DND-41 (cell line): Measurements from ENCODE around the gene BOD1.

Experiments
- ATAC-seq: fragments of 200-7000 bp; cut with Tn5 transposase; 3 replicates; pipeline ENCODE4 v1.9.1; 2021; ENCODE audit warnings: low read depth; ENCODE audit not compliant: insufficient read depth
- DNase-seq: peaks from one replicate; pipeline ENCODE4 v3.0.0-alpha.2; 2020
- H2AFZ ChIP-seq: 2 replicates; pipeline ENCODE4 v1.6.0; 2012; ENCODE audit warnings: low read depth, low read length
- H3K27ac ChIP-seq: 2 replicates; pipeline ENCODE4 v1.5.1; 2012; ENCODE audit warnings: low read length, inconsistent platforms
- H3K27me3 ChIP-seq: fragments of 200-600 bp; sonication (generic); 2 replicates; pipeline ENCODE4 v1.6.0; 2012; ENCODE audit warnings: low read length, mild to moderate bottlenecking, inconsistent platforms; ENCODE audit not compliant: insufficient read depth, poor library complexity
- H3K36me3 ChIP-seq: 2 replicates; pipeline ENCODE4 v1.5.1; 2012; ENCODE audit warnings: low read length, inconsistent platforms; ENCODE audit not compliant: insufficient read depth
- H3K4me1 ChIP-seq: 2 replicates; pipeline ENCODE4 v1.5.1; 2012; ENCODE audit warnings: mild to moderate bottlenecking, low read length; ENCODE audit not compliant: insufficient read depth
- H3K4me2 ChIP-seq: 2 replicates; pipeline ENCODE4 v1.6.0; 2012; ENCODE audit warnings: mild to moderate bottlenecking, moderate library complexity, low read length, inconsistent platforms; ENCODE audit not compliant: insufficient read depth
- H3K4me3 ChIP-seq, 2 experiments: fragments of 200-600 bp in 1 of 2; shearing (Covaris generic) in 1 of 2; 2 replicates each; pipeline ENCODE4 v1.5.1; 2012 to 2016; ENCODE audit warnings: inconsistent platforms in 2 of 2, low read length in 2 of 2, mild to moderate bottlenecking in 2 of 2, low read depth in 1 of 2, moderate library complexity in 1 of 2
- H3K79me2 ChIP-seq: 2 replicates; pipeline ENCODE4 v1.6.0; 2012; ENCODE audit warnings: low read length, inconsistent platforms; ENCODE audit not compliant: insufficient read depth
- H3K9ac ChIP-seq: 2 replicates; pipeline ENCODE4 v1.6.0; 2012; ENCODE audit warnings: low read depth, mild to moderate bottlenecking, inconsistent platforms, low read length, moderate library complexity
- H3K9me3 ChIP-seq: 2 replicates; pipeline ENCODE4 v1.5.1; 2012; ENCODE audit warnings: low read length, moderate library complexity, mild to moderate bottlenecking, inconsistent platforms; ENCODE audit not compliant: insufficient read depth, severe bottlenecking
- H4K20me1 ChIP-seq: 2 replicates; pipeline ENCODE4 v1.6.0; 2012; ENCODE audit warnings: low read length; ENCODE audit not compliant: insufficient read depth
- CTCF ChIP-seq: IDR thresholded peaks from 2 replicates; pipeline ENCODE4 v1.5.1; 2012; ENCODE audit warnings: borderline replicate concordance, low read length, moderate library complexity, mild to moderate bottlenecking; ENCODE audit not compliant: poor library complexity, severe bottlenecking; ENCODE audit errors: extremely low read depth
- EZH2 ChIP-seq: IDR thresholded peaks from 3 replicates; pipeline ENCODE4 v1.6.1; 2012; ENCODE audit warnings: borderline replicate concordance, low read depth, mild to moderate bottlenecking, moderate library complexity, low read length, inconsistent platforms; ENCODE audit not compliant: severe bottlenecking

BOD1 gene

GRCh38 chr5:173618927-173619519 lies 2.6 kb upstream of the BOD1 start:
- peaks cover 26% of the 10 kb centered on the region for H3K4me1 ChIP-seq
- ATAC-seq: no peak
- H3K9ac ChIP-seq: no peak overlapping the region
- H3K9me3 ChIP-seq: no peaks in the 10 kb centered on the region
- no peak overlapping the region for H3K27ac ChIP-seq
- H3K79me2 ChIP-seq: peaks cover 23% of the 10 kb centered on the region
- DNase-seq: no peak
- H3K27me3 ChIP-seq: peaks cover 3% of the 10 kb centered on the region
- peaks cover 19% of the 10 kb centered on the region for H4K20me1 ChIP-seq
- H2AFZ ChIP-seq: peak overlapping the region; percentile 49; the same call in 1 of the 2 replicates
- H3K4me3 ChIP-seq: no peak overlapping the region
- TF ChIP-seq CTCF (peak; percentile 65), EZH2 (no peak)
- no peak overlapping the region for H3K4me2 ChIP-seq
- H3K36me3 ChIP-seq: peaks cover 12% of the 10 kb centered on the region

DNA sequence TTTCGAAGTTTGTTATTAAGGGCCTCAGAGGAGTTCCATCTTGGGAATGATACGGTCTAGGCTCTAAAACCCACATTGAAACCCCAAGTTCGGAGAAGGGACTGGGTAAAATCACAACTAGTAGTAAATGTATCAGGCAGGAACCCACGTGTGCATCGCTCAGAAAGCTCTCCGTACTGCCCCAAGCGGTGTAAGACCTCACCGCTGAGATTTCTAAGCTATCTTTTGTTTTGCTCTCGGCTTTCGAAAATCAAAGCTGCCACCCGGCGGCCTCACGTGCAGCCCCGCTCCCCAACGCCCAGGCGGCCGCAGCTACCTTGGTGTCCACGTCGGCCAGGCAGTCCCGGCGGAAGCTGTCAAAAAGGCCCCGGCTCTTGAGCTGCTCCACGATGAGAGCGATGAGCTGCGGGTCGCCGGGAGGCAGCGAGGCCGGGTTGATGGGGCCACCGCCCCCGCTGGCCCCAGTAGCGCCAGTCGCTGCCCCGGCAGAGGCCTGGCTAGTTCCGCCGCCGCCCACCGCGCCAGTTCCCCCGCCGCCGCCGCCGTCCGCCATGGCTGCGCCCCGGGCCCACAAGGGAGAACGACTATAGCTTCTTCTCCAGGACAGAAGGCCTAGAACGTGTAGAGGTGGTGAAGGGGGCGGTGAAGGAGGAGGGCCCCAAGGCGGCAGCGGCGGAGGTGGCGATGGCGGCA lies 420 bp downstream of the BOD1 start:
- Histone ChIP-seq H3K9ac (peak overlapping the region; percentile 81), H3K79me2 (peaks cover 53% of the 10 kb centered on the region), H2AFZ (peak overlapping the region; percentile 75), H3K27ac (peak overlapping the region; percentile 72), H3K4me2 (peak overlapping the region; percentile 81), H3K36me3 (peaks cover 42% of the 10 kb centered on the region), H3K4me3 (peak overlapping the region; percentile 42 to 76), H4K20me1 (peaks cover 49% of the 10 kb centered on the region), H3K27me3 (no peaks in the 10 kb centered on the region), H3K9me3 (no peaks in the 10 kb centered on the region), H3K4me1 (peaks cover 38% of the 10 kb centered on the region)
- DNase-seq (peak; percentile 67), ATAC-seq (peak; percentile 61)
- no peak for TF ChIP-seq EZH2
- TF ChIP-seq CTCF: peak; percentile 79

- peaks cover 38% of the 10 kb centered on the region for H3K4me1 ChIP-seq
- peak overlapping the region; percentile 24 for H3K9ac ChIP-seq
- H3K27ac ChIP-seq: no peak overlapping the region
- peak overlapping the region; percentile 42 to 76; a peak in 3 of 4 replicates for H3K4me3 ChIP-seq
- DNase-seq (no peak), ATAC-seq (no peak)
- peaks cover 56% of the 10 kb centered on the region for H3K36me3 ChIP-seq
- no peaks in the 10 kb centered on the region for H3K27me3 ChIP-seq
- peaks cover 67% of the 10 kb centered on the region for H3K79me2 ChIP-seq
- peak overlapping the region; percentile 81 for H3K4me2 ChIP-seq
- TF ChIP-seq CTCF (no peak), EZH2 (no peak)
- peaks cover 62% of the 10 kb centered on the region for H4K20me1 ChIP-seq
- H2AFZ ChIP-seq: no peak overlapping the region
- H3K9me3 ChIP-seq: no peaks in the 10 kb centered on the region
Measured at GRCh38 chr5:173614591-173614990, 1.9 kb downstream of the BOD1 start.
